K562 (cell line): ENCODE data around the gene SLC3A2. TPM values are rescaled to one million over a fixed set of nuclear protein-coding genes. Genes with fewer than 3 reads are reported as not detected.

ENCODE experiments used
- ARID2 ChIP-seq: fragments of 450-650 bp; IDR thresholded peaks from 2 replicates; pipeline ENCODE4 v1.6.1; 2017; ENCODE audit warnings: antibody characterized with exemption, mild to moderate bottlenecking
- CHD7 ChIP-seq: fragments of 200-600 bp; sonication (generic); IDR thresholded peaks from one replicate; pipeline ENCODE4 v1.6.1; 2012; ENCODE audit warnings: mild to moderate bottlenecking, low read depth, low read length, inconsistent platforms
- CTBP1 ChIP-seq: fragments of 450-650 bp; IDR thresholded peaks from 2 replicates; pipeline ENCODE4 v1.6.1; 2016; ENCODE audit warnings: borderline replicate concordance
- DIDO1 ChIP-seq: fragments of 450-650 bp; IDR thresholded peaks from 2 replicates; pipeline ENCODE4 v1.6.1; 2016; ENCODE audit warnings: low read depth, missing biosample characterization, missing genetic modification characterization
- MEIS2 ChIP-seq: fragments of 450-650 bp; IDR thresholded peaks from 2 replicates; pipeline ENCODE4 v1.6.1; 2014; ENCODE audit warnings: mild to moderate bottlenecking; ENCODE audit not compliant: partially characterized antibody
- MTA3 ChIP-seq: fragments of 450-650 bp; formaldehyde crosslinking; IDR thresholded peaks from 2 replicates; pipeline ENCODE4 v1.6.1; 2017; ENCODE audit warnings: mild to moderate bottlenecking, borderline replicate concordance
- MYNN ChIP-seq, 2 experiments: sonication (generic); formaldehyde crosslinking in 1 of 2; IDR thresholded peaks; 2 replicates each; pipeline versions ENCODE4 v1.5.0 to v1.6.1; 2016 to 2020; ENCODE audit warnings: antibody characterized with exemption in 1 of 2, missing genetic modification reagents in 1 of 2
- PML ChIP-seq: IDR thresholded peaks from 2 replicates; pipeline ENCODE4 v1.6.1; 2012; ENCODE audit warnings: low read length, inconsistent platforms
- POLR2H ChIP-seq: IDR thresholded peaks from 2 replicates; pipeline ENCODE4 v1.6.1; 2016; ENCODE audit warnings: missing genetic modification characterization, low read depth, mild to moderate bottlenecking, control low read depth, missing compliant biosample characterization, moderate library complexity
- TAF1 ChIP-seq: IDR thresholded peaks from 2 replicates; pipeline ENCODE4 v1.6.1; 2011; ENCODE audit warnings: mild to moderate bottlenecking, low read length, moderate library complexity; ENCODE audit not compliant: insufficient read depth, control insufficient read depth, severe bottlenecking; ENCODE audit errors: extremely low read depth
- THRAP3 ChIP-seq: fragments of 450-650 bp; IDR thresholded peaks from 2 replicates; pipeline ENCODE4 v1.6.1; 2016; ENCODE audit warnings: mild to moderate bottlenecking, inconsistent platforms, borderline replicate concordance
- TRIM24 ChIP-seq, 2 experiments: fragments of 450-650 bp; IDR thresholded peaks; 2 replicates each; pipeline ENCODE4 v1.6.1; 2016
- ZNF436 ChIP-seq: fragments of 250-450, 450-650 bp; sonication (Bioruptor Pico); formaldehyde crosslinking; IDR thresholded peaks from 2 replicates; pipeline ENCODE4 v1.7.0; 2020; ENCODE audit warnings: mild to moderate bottlenecking
- ZNF551 ChIP-seq: fragments of 250-450 bp; sonication (Bioruptor Pico); IDR thresholded peaks from 2 replicates; pipeline ENCODE4 v1.5.0; 2021; ENCODE audit warnings: mild to moderate bottlenecking, moderate library complexity
- polyA plus RNA-seq, 8 experiments: library from polyadenylated mRNA; depleted of rRNA in 4 of 8; stranded (reverse) in 5 of 8; unstranded in 3 of 8; fragments of >200 nt; fragmentation: Nextera tagmentation in 2 of 8; fragmentation: Illumina TruSeq in 1 of 8; extraction: Ambion mirVana in 2 of 8; extraction: Trizol in 1 of 8; gene quantifications; 2 replicates each; pipeline versions ENCODE4 v1.2.1 to v1.2.3, GENCODE V29; 2011 to 2014; ENCODE audit warnings: inconsistent platforms in 1 of 8, missing spikeins in 1 of 8
- total RNA-seq, 7 experiments: library from RNA; depleted of rRNA in 6 of 7; stranded (reverse); fragments of >200 nt in 6 of 7; fragmentation: Illumina TruSeq in 2 of 7; extraction: Trizol in 2 of 7; gene quantifications; 2 replicates each; pipeline versions ENCODE4 v1.2.1 to v1.2.3, GENCODE V29; 2011 to 2021; ENCODE audit warnings: low replicate concordance in 1 of 7

The SLC3A2 gene
- total and polyA plus RNA-seq, 9 of the 15 experiments (the other 6 are each of a cell fraction or from before 2014, with no cell fraction given), result 20.0 to 296 (median 214) TPM

- TF ChIP-seq DIDO1 (tag) (no peak), ZNF436 (CRISPR knock-in tag) (peak; percentile 4; the same call in 1 of the 2 replicates), MYNN (IDR thresholded peaks at IDR 0.05) (peak; percentile 78), MYNN (CRISPR knock-in tag; IDR thresholded peaks at IDR 0.05) (no peak), MEIS2 (no peak), MTA3 (0 out of 2 replicates have a peak, but pooled peaks have one; percentile 47), TRIM24 (IDR thresholded peaks at IDR 0.05) (peak in 1 of 2 experiments; percentile 71; a peak in 1 of 4 replicates), ZNF551 (0 out of 2 replicates have a peak, but pooled peaks have one; percentile 14), ARID2 (no peak), PML (peak; percentile 91), POLR2H (tag) (peak; percentile 50; the same call in 1 of the 2 replicates), TAF1 (peak; percentile 31), CTBP1 (peak; percentile 44; the same call in 1 of the 2 replicates), THRAP3 (peak; percentile 84; the same call in 1 of the 2 replicates), CHD7 (no peak)
Measured at GRCh38 chr11:62850911-62851806, 29.5 kb upstream of the SLC3A2 start (continued).
